Prostate gland (tissue), 2 donors: ENCODE measurements around the gene RNPEPL1. TPM values are rescaled to one million over a fixed set of nuclear protein-coding genes. Genes with fewer than 3 reads are reported as not detected.

ENCODE experiments used
- DNase-seq: peaks from one replicate; pipeline ENCODE4 v3.0.0-alpha.2; 2019; ENCODE audit warnings: low spot score
- H3K27ac ChIP-seq, 2 donors: fragments of 200-600 bp; sonication (generic); 2 replicates each; pipeline ENCODE4 v1.5.1; 2017 to 2019
- H3K27me3 ChIP-seq: fragments of 200-600 bp; sonication (generic); replicated peaks from 2 replicates; pipeline ENCODE4 v1.5.1; 2019; ENCODE audit not compliant: insufficient read depth
- H3K36me3 ChIP-seq, 2 donors: fragments of 200-600 bp; sonication (generic); 1 replicate in 1 of 2; 2 replicates in 1 of 2; pipeline versions ENCODE4 v1.5.1 to v1.8.1; 2017 to 2019
- H3K4me1 ChIP-seq: fragments of 200-600 bp; sonication (generic); replicated peaks from 2 replicates; pipeline ENCODE4 v1.5.1; 2019
- H3K4me3 ChIP-seq, 2 donors: fragments of 200-600 bp; sonication (generic); 2 replicates each; pipeline ENCODE4 v1.5.1; 2017 to 2019
- H3K9me3 ChIP-seq: fragments of 200-600 bp; sonication (generic); 2 replicates; pipeline ENCODE4 v1.5.1; 2017
- POLR2A ChIP-seq: fragments of 450-650 bp; IDR thresholded peaks from one replicate; pipeline ENCODE4 v1.6.1; 2016; ENCODE audit warnings: antibody characterized with exemption, mild to moderate bottlenecking
- POLR2AphosphoS5 ChIP-seq: sonication (generic); formaldehyde crosslinking; IDR thresholded peaks from one replicate; pipeline ENCODE4 v1.6.1; 2017; ENCODE audit warnings: antibody characterized with exemption
- WGBS: methylation state at CpG from one replicate; pipeline ENCODE4 v1.1.5; 2018; 5-methylcytosine and 5-hydroxymethylcytosine counted together
- intact Hi-C: fragments of 100-400 bp; cut with DNase I; formaldehyde crosslinking; loops from one replicate; pipeline ENCODE4 v1.14.2; 2022
- total RNA-seq, 2 donors: library from RNA; depleted of rRNA; stranded (reverse); fragments of >200 nt; gene quantifications; one replicate each; pipeline ENCODE4 v1.1.0, GENCODE V29; 2016
- TF ChIP-seq, protein P1 (sequence below), 4 experiments: fragments of 200-600 bp in 2 of 4; fragments of 450-650 bp in 2 of 4; sonication (generic) in 2 of 4; IDR thresholded peaks; 1 replicate in 3 of 4; 2 replicates in 1 of 4; pipeline ENCODE4 v1.5.1; 2016 to 2019; ENCODE audit warnings: antibody characterized with exemption in 4 of 4, mild to moderate bottlenecking in 2 of 4, moderate library complexity in 2 of 4

RNPEPL1 gene
- total RNA-seq, 2 donors from 2014 or later, result 36.9 to 94.7 TPM

DNA sequence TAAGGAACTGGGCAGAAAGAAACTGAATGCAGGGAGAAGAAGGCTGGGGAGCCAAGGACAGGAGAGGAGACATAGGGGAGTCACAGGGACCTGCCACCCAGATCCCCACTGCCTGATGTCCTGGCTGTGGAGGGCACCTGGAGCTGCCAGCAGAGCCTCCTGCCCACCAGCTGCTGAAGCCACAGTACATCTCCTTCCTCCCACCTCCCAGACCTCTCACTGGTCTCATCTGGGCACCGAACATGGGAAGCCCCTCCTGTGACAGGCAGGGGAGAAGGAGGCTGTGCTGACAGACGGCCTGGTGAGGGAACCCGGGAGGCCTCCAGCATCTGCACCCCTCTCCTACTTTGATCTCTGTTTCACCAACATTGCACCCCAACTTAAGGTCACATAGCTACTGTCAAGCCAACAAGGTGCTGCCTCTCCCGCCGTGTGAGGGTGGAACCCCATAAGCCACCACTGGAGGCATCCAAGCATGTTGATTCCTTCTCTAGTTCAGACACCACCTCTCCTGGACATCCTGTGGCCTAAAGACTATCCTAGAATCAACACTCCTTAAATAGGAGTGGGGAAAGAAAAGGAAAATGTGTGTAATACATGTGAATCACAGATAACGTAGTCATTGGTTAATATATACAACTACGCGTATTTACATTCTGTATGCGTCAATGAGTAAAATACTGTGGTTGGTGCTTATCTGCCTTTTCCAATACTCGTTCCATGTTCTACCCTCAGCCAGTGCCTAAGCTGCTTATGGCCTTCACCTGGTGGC is 3.5 kb upstream of the RNPEPL1 start:
- Histone ChIP-seq H3K27ac (peak overlapping the region in 1 of 2 donors; percentile 19), H3K36me3 (no peaks in the 10 kb centered on the region), H3K27me3 (no peaks in the 10 kb centered on the region), H3K9me3 (no peaks in the 10 kb centered on the region), H3K4me1 (peaks cover 34% of the 10 kb centered on the region), H3K4me3 (no peak overlapping the region)
- 88% methylated on average over 10 of the region's 10 CpGs for WGBS
- TF ChIP-seq POLR2A, result no peak
- DNase-seq, result no peak
- intact Hi-C loops, result loop anchor here (10.0 kb wide), 1 partner anchor 110 kb away; no protein-coding TSS in a partner anchor

DNA sequence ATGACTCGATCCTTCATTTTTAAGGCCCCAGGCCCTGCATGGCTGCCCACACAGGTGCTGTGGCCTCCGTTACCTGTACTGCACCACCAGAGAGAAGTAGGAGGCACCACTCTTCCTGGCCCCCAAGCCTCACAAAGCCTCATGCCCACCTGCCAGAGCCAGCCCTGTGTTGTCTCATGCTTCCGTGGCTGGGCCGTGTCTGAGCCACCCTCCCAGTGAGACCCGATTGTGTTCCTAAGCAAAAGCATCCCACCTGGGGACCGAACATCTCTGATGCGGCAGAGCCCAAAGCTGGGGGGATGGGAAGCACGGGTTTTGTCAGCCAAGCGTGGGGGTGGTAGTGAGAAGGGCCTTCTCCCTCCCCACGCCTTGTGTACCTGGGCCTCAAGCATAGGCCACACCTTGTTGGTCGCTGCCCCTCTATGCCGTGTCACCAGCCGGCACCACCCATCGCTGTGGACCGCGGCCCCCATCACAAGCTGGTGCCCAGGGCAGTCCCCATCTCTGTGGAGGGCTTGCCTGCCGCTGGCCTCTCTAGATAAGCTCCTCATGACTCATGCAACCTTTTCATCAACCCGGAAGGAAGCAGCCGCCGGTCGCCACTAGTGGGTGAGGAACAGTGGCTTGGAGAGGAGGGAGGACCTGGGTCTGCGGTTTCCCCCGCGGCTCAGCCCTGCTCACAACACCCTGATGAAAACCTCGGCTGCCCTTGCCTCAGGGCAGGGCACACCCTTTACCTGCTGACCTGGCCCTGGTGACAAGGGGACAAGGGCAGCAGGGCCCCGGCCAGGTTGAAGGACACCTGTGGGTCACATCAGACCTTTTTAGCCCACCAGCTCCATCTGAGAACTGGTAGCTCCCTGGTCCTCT is 2.7 kb upstream of the RNPEPL1 start:
- Histone ChIP-seq H3K4me1 (peaks cover 35% of the 10 kb centered on the region), H3K4me3 (peak overlapping the region in 1 of 2 donors; percentile 34), H3K27me3 (no peaks in the 10 kb centered on the region), H3K9me3 (no peaks in the 10 kb centered on the region), H3K36me3 (no peaks in the 10 kb centered on the region), H3K27ac (peak overlapping the region; percentile 52 to 93)
- intact Hi-C loops, result loop anchor here (10.0 kb wide), 1 partner anchor 111 kb away; no protein-coding TSS in a partner anchor
- WGBS, result 57% methylated on average over 25 of the region's 26 CpGs
- DNase-seq, result peak; percentile 52
- TF ChIP-seq, protein P1, sequence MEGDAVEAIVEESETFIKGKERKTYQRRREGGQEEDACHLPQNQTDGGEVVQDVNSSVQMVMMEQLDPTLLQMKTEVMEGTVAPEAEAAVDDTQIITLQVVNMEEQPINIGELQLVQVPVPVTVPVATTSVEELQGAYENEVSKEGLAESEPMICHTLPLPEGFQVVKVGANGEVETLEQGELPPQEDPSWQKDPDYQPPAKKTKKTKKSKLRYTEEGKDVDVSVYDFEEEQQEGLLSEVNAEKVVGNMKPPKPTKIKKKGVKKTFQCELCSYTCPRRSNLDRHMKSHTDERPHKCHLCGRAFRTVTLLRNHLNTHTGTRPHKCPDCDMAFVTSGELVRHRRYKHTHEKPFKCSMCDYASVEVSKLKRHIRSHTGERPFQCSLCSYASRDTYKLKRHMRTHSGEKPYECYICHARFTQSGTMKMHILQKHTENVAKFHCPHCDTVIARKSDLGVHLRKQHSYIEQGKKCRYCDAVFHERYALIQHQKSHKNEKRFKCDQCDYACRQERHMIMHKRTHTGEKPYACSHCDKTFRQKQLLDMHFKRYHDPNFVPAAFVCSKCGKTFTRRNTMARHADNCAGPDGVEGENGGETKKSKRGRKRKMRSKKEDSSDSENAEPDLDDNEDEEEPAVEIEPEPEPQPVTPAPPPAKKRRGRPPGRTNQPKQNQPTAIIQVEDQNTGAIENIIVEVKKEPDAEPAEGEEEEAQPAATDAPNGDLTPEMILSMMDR (IDR thresholded peaks at IDR 0.05), result no peak
- TF ChIP-seq POLR2AphosphoS5 (peak; percentile 27), POLR2A (peak; percentile 32)

DNA sequence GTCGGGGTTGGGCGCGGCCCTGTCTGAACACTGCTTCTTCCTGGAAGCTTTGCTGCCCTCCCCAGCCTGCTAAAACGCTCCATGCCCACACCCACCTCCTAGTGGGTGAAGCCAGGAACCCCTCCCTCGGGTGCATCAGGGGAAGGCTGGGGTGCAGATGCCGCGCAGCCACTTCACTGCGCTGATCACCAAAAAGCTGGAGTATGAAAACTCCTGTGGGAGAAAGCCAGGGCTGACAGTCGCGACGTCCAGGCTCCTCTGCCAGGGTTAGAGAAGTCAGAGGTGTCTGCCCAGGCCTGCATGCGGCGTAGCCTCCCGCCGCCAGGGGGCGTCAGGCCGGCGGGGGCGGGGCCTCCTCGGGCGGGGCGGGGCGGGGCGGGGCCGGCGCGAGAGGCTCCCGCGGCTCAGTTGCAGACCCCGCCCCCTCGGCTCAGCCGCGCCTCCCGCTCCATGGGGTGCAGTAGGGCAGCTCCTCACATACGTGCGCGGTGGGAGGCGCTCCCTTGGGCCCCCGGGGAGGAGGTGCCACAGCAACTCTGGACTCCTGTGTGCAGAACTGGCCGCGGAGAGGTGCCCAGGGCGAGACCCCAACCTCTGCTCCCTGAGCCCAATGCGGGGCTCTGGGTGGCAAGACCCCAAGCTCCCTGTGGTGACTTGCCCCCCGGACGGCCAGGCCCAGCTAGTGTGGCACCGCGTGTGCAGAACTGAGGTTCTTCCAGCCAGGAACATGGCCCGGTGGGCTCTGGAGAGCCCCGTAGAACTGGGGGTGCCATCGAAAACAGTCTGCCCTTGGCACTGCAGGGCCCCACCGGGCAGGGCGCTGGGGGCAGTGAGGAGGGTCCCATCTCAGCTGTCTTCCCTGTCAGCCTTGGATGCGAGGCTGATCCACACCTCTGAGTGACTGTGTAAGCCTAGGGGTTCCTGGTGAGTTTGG is 1.8 kb upstream of the RNPEPL1 start:
- H3K36me3 ChIP-seq, result no peaks in the 10 kb centered on the region
- 31% methylated on average over 13 of the region's 53 CpGs for WGBS
- intact Hi-C loops, result loop anchor here (10.0 kb wide), 1 partner anchor 112 kb away; no protein-coding TSS in a partner anchor
- DNase-seq, result peak; percentile 89
- peak overlapping the region; percentile 91 to 93 for H3K27ac ChIP-seq
- peak overlapping the region; percentile 16 to 34 for H3K4me3 ChIP-seq
- H3K4me1 ChIP-seq, result peaks cover 32% of the 10 kb centered on the region
- H3K9me3 ChIP-seq, result no peaks in the 10 kb centered on the region
- no peaks in the 10 kb centered on the region for H3K27me3 ChIP-seq
- TF ChIP-seq, protein P1 (IDR thresholded peaks at IDR 0.05), result peak; percentile 77 to 98 (median 94)
- TF ChIP-seq POLR2A, result peak; percentile 86
- TF ChIP-seq POLR2AphosphoS5, result no peak

DNA sequence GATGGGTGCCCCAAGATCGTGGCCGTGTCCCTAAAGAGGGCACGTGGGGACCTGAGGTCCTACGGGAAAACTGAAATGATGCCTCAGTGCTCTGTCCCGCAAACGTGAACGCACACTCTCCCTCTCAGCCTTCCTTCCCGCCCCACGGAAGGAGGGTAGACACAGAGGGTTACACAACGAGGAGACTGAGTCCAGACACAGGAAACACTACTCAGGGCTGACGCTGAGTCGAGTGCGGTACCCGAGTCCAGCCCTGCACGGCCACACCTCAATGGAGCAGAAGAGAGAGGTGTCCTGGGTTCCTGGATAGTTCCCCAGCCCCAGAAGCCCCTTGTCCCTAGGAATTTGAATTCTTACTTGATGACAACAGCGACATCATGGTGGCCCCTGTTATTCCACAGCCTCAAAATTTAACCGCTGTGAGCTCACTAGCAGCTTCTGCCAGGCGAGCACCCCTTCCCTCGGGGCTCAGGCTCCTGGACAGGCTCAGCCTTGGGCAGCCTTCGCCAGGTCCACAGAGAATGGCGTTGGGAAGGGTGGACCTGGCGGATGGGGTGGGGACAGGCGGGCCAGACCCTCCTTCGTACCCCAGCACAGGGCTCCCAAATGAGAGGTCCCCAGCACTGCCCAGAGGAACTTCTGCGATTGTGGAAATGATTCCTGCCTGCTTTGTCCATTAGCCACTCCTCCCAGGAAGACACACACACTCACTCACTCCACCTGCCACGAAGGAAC is 980 bp upstream of the RNPEPL1 start:
- H3K9me3 ChIP-seq, result no peaks in the 10 kb centered on the region
- TF ChIP-seq POLR2AphosphoS5 (no peak), POLR2A (no peak)
- TF ChIP-seq, protein P1 (IDR thresholded peaks at IDR 0.05), result no peak
- 36% methylated on average over 26 of the region's 26 CpGs for WGBS
- DNase-seq, result no peak
- intact Hi-C loops, result loop anchor here (10.0 kb wide), 1 partner anchor 113 kb away; no protein-coding TSS in a partner anchor
- H3K27ac ChIP-seq, result peak overlapping the region; percentile 91 to 93
- H3K27me3 ChIP-seq, result no peaks in the 10 kb centered on the region
- H3K4me3 ChIP-seq, result peak overlapping the region; percentile 63 to 65
- H3K4me1 ChIP-seq, result peaks cover 28% of the 10 kb centered on the region
- no peaks in the 10 kb centered on the region for H3K36me3 ChIP-seq
